ENCODE measurements around the gene TBL3. TPM values are rescaled to one million over a fixed set of nuclear protein-coding genes. Genes with fewer than 3 reads are reported as not detected.

Gene TBL3
- total RNA-seq, 1 donor from 2014 or later: 46.1 TPM

DNA sequence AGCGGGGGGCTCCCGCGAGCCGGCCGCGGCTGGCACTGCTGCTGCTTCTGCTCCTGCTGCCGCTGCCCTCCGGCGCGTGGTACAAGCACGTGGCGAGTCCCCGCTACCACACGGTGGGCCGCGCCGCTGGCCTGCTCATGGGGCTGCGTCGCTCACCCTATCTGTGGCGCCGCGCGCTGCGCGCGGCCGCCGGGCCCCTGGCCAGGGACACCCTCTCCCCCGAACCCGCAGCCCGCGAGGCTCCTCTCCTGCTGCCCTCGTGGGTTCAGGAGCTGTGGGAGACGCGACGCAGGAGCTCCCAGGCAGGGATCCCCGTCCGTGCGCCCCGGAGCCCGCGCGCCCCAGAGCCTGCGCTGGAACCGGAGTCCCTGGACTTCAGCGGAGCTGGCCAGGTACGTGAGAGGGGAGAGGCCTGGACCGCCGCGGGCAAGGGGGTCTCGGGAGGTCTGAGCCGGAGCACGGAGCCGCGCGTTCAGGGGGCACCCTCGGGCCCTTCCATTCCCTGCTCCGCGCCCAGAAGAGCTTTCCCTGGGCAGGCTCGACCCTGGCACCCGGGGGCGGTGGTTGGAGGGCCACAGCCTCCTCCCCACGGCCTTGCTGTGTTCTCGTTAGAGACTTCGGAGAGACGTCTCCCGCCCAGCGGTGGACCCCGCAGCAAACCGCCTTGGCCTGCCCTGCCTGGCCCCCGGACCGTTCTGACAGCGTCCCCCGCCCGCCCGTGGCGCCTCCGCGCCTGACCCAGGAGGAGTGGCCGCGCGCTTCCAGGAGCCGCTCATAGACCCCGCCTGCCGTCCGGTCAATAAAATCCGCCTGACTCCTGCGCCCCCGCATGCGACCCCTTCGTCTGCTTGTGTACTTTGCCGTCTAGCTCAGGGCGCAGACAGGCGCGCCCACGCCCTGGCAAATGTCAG is 48.3 kb downstream of the TBL3 start:
- DNase-seq: no peak

DNA sequence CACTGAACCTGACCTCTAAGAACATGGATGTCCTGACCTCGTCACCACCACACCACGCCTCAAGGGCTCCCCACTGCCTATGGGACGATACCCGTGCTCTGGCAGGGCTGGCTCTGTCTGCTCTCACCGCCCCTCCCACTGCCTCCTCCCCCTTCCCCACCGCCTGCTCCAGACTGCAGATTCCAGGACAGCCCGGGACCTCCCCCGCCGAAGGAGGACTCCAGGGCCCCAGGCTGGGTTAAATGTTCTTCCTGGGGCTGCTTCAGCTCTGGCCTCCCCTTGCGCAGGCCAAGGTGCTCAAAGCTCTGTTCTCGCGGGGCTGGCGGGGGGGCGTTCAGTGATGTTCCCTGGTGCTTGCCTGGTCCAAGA is 50.9 kb downstream of the TBL3 start:
- DNase-seq: peak; percentile 48

DNA sequence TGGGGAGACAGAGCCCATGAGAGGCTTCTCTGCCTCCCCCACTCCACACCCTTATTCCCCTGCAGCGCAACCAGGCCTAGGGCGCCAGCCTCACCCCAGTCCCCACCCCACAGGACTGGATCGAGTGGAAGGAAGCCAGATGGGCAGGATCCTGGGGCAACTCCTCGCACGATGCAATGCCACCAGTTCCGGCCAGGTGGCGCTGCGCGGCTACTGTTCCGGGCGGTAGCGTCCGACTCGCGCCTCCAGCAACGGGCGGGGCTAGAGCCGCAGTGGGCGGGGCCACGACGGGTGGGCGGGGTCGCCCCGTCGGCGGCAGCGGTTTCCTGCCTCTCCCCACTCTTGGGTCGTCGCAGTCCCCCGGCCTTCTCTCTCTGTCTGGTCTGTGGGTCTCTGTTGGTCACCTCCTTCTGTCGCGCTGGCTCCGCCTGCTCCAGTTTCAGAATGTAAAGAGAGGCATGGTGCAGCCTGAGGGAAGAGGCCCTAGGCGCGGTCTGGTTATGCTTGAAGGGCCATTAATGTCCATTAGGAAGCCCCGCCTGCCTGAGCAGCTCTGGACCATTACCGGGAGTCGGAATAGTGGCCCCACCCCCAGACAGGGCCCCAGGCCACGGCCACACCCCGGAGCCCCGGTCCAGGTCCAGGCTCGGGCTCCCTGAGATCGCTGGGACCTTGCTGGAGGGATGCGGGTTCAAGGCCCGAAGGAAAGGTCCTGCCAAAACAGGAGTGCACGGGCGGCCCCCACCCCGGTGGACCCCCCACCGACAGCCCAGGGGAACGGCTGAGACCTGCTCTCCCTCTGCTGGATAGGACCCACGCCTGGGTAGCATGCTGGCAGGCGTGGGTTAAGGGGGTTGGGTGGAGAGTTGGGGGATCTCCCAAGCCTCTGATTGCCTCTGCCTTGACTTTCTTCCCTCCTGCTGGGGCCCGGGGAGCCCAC is 51.5 kb downstream of the TBL3 start:
- peak; percentile 93 for DNase-seq

DNA sequence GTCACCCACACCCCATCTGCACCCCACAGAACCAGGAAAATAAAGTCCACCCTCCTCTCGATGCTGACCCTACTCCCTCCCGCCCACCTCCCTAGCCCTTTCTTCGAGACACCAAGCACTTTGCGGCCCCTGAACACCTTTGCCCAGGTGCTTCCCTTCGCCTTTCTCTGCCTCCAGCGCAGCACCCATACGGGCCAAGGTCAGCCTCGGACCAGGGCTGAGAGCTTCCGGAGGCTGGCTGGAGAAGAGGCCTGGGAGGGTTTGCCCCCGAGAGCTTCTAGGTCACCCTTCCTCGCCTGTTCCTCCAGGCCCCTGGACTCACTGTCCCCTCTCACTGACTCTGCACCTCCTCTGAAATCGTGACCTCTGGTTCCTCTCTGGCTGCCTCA is 52.2 kb downstream of the TBL3 start:
- DNase-seq: no peak

DNA sequence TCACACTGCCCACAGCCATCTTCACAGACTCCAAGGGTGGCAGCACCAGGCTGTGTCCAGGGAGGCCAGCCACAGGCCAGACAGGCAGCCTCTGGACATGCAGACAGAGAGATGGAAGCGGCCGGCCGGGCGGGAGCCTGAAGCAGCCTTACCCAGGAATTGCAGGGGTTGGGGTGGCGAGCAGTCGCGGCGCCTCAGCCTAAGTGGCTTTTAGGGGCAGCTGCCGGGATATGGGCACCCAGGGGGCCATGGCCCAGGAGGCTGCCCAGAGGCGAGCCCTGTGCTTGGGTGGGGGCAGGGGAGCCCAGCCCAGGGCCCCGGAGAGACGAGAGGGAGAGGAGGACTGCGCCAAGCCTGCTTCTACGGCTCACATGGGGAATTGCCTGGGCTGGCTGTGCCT is 53.4 kb downstream of the TBL3 start:
- no peak for DNase-seq

DNA sequence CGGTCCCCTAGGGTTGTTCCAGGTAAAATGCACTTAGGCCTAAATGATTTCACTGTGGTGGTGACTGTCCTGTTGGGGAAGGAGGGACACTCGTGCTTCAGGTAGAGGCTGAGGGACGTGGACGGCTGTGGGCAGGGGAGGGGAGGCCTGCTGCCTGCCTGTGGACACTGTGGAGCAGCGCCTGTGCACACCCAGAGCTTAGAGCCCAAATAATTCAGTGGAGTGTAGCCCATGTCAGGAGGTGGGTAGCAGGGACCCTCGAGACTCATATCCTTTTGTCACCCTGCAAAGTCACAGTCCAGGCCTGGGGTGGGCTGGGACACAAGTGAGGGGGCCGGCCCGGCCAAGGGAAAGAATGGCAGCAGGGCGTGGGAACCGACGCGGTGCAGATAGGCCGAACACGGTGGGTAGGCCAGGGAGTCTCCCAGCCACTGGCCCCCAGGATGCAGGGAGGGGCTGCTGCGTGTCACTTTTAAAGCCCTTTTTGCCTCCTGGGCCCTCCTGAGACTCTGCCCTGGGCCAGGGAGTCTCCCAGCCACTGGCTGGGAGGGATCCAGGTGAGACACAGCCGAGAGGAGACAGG is 54.1 kb downstream of the TBL3 start:
- DNase-seq: no peak

DNA sequence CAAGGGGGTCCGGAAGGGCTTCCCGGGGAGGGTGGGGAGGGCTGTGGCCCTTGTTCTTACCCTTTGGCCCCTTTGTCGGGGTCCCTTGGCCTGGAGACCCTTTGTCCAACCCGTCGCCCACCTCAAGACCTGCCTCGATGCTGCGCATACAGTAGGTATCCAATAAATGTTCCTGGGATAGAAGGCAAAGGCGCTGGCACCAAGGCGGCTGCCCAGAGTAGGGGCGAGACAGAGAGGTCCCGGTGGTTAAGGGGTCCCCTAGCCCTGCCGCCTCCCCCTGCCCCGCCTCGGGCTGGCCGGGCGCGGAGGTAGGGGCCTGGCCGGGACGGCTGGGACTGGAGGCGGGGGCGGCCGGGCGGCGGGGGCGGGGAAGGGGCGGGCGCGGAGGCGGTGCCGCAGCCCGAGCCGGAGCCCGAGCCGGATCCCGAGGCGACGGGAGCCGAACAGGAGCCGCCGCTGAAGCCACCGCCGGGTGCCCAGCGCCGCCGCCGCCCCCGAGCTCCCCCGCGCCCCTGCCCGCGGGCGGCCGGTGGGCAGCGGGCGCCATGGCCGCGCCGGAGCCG is 54.7 kb downstream of the TBL3 start, which contains the start of gene NHERF2:
Gene NHERF2, plus strand, starts transcription at position 442 of the 563 bp plus-strand sequence. Its CDS starts 104 bp downstream, at position 546.
- DNase-seq: peak; percentile 53

DNA sequence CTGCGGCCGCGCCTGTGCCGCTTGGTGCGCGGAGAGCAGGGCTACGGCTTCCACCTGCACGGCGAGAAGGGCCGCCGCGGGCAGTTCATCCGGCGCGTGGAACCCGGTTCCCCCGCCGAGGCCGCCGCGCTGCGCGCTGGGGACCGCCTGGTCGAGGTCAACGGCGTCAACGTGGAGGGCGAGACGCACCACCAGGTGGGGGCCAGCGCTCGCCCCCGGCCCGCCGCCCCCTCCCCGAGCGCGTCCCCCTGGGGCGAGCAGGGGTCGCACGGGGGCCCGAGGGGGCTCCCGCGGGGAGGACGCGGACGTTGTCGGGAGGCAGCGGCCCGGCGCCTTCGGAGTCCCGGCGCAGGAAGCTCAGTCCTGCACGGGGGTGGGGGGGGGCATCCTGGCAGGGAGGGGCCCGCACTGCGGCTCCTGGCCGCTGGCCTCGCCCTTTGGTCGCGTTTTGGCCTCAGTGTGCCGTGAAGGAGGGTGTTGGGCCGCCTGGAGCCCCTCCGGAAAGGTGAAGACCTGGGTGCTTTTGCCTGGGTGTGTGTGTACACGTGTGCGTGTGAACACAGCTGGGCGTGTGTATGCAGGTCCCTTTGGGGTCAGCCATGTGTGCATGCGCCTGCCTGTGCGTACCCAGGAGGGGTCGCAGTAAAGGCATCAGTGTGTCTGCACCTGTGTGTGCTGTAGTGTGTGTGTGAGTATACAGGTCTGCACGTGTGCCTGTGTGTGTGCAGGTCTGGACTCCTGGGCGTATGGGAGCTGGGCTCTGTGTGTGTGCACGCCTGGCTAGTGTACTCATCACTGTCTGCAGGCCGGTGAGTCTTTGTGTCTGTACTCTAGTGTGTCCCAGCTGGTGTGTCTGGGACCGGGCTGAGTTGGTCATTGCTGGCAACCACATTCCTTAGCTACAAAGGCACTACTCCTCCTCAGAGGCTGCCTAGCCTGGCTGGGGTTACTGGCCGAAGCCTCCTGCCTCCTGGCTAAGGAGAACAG is 55.5 kb downstream of the TBL3 start:
- DNase-seq: peak; percentile 52

DNA sequence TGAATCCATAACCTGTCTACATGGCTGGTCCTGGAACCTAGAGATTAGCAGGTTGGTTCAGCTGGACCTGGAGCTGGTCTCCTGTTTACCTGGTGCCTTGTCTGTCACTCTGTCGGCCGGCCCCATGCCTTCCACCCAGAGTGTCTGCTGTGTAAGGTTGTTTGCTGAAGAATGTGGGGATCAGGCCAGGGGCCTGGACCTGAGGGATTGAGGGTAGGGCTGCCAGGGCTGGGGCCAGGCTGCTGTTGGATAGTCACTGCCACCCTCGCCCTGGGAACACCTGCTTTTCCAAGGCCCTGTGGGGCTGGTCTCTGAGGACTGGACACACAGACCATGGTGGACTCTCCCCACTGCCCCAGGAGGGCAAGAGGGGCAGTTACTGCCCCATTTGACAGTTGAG is 56.3 kb downstream of the TBL3 start:
- DNase-seq: no peak

DNA sequence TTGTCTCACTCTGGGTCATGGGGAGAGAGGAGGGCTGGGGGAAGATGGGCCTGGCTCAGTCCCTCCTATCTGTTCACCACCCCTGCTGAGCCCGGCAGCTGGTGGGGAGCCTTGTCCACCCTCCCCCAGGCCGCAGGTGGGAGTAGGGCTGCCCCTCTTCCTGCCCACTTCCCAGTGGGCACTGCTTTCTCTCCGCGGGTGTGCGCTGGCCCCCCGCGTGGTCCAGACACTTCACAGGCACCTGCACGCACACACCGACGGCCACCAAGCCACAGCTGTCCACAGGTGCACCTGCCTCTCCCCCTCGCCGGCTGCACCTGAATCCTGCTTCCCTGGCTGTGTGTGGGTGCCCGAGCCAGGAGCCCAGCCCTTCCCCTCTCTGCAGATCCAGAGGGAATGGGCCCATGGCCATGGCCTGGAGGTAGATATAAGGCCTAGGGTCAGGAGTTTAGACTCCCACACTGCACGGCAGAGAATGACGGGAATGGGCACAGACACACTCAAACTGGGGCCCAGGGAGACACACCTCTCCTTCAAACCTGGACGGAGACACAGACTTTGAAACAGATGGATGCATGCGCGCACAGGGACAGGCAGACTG is 56.9 kb downstream of the TBL3 start:
- no peak for DNase-seq

DNA sequence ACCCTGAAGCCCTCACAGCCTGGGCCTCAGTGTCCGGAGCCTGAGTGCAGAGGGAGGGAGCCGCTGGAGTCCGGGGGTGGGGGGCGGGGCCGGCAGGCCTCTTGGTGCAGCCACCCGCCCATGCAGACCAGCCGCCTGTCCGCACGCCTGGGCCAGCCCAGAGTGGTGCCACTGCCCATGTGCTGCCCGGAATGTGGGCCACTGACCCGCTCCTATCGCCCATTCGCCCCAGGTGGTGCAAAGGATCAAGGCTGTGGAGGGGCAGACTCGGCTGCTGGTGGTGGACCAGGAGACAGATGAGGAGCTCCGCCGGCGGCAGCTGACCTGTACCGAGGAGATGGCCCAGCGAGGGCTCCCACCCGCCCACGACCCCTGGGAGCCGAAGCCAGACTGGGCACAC is 57.5 kb downstream of the TBL3 start:
- no peak for DNase-seq

DNA sequence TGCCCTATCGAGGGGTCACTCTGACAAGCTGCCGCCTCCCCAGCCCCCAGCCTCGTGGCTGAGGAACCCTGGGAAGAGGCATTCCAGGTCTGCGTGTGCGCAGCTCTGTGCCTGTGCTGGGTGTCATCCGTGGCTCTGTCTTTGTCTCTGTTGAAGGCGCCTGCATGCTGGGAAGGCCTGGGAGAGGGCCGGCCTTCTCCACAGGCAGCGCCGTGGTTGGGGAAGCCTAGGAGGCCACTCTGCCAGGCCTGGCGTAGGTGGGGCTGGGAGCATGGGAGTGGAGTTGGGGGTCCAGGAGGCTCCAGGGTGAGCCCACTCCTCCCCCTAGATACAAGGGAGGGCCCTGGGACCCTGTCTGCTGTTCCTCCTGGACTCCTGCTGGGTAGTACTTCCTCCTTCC is 58.2 kb downstream of the TBL3 start:
- DNase-seq: no peak

DNA sequence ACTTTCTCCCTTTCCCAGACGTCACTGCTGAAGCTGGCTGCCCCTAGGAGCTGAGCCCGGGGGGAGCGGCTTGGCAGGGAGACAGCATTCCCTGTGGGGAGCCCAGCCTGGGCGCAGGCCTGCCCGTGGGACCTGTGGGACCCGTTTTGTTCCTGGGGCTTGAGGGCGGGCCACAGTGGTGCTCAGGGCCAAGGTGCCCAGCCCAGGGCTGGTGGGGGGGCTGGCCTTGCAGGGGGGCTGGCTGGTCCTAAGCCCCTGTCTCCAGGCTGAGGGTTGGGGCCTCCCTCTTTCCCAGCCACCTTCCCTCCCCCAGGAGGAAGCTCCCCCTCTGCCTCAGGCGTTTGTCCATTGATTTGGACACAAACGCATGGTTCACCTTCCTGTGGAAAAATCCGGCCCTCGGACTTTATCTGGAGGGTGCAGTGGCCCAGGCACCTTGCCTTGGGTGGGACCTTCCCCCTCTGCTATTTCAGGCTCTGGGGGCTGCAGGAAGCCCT is 59.3 kb downstream of the TBL3 start:
- peak; percentile 64 for DNase-seq

Other genes starting within 250 kb of the TBL3 start
- 46.6 and 87.3 TPM in 2 replicates for gene NME3, start 200.5 kb upstream of the TBL3 start, total RNA-seq
- 9.7 and 16.5 TPM in 2 replicates for gene EME2, start 199.2 kb upstream of the TBL3 start, total RNA-seq
- 77.1 and 84.7 TPM in 2 replicates for gene MRPS34, start 198.9 kb upstream of the TBL3 start, total RNA-seq
- 57.6 and 82.2 TPM in 2 replicates for gene SPSB3, start 189.5 kb upstream of the TBL3 start, total RNA-seq
- 91.8 and 110 TPM in 2 replicates for gene NUBP2, start 189.1 kb upstream of the TBL3 start, total RNA-seq
- not detected in 2 replicates for gene IGFALS, start 178.3 kb upstream of the TBL3 start, total RNA-seq
- gene HAGH, start 145.2 kb upstream of the TBL3 start, total RNA-seq: 76.5 and 89.2 TPM in 2 replicates
- gene FAHD1, start 144.8 kb upstream of the TBL3 start, total RNA-seq: 79.7 and 82.4 TPM in 2 replicates
- not detected in 2 replicates for gene MEIOB, start 99.9 kb upstream of the TBL3 start, total RNA-seq
- not detected in 2 replicates for gene HS3ST6, start 53.6 kb upstream of the TBL3 start, total RNA-seq
- gene MSRB1, start 28.9 kb upstream of the TBL3 start, total RNA-seq: 6.6 and 8.1 TPM in 2 replicates
- not detected in 2 replicates for gene RPL3L, start 17.4 kb upstream of the TBL3 start, total RNA-seq
- gene NDUFB10, start 12.5 kb upstream of the TBL3 start, total RNA-seq: 107 and 149 TPM in 2 replicates
- gene RPS2, start 7.2 kb upstream of the TBL3 start, total RNA-seq: 1,669 and 1,784 TPM in 2 replicates
- not detected in 2 replicates for gene RNF151, start 5.2 kb upstream of the TBL3 start, total RNA-seq
- gene NOXO1, start 9.4 kb downstream of the TBL3 start, total RNA-seq: 0.34 TPM in 1 of 2 replicates, not detected in the other
- gene GFER, start 12.1 kb downstream of the TBL3 start, total RNA-seq: 9.0 and 13.4 TPM in 2 replicates
- 1.6 and 2.4 TPM in 2 replicates for gene SYNGR3, start 17.9 kb downstream of the TBL3 start, total RNA-seq
- gene ZNF598, start 37.8 kb downstream of the TBL3 start, total RNA-seq: 19.1 and 28.2 TPM in 2 replicates
- 0.17 and 1.2 TPM in 2 replicates for gene NPW, start 47.7 kb downstream of the TBL3 start, total RNA-seq
- 33.5 and 79.6 TPM in 2 replicates for gene NHERF2, start 54.8 kb downstream of the TBL3 start, total RNA-seq
- gene NTHL1, start 75.8 kb downstream of the TBL3 start, total RNA-seq: 27.7 and 32.3 TPM in 2 replicates
- gene TSC2, start 75.9 kb downstream of the TBL3 start, total RNA-seq: 40.8 and 59.3 TPM in 2 replicates
- gene PKD1, start 163.8 kb downstream of the TBL3 start, total RNA-seq: 55.6 and 77.1 TPM in 2 replicates
- 0.34 and 0.84 TPM in 2 replicates for gene RAB26, start 176.6 kb downstream of the TBL3 start, total RNA-seq
- 110 and 171 TPM in 2 replicates for gene TRAF7, start 183.7 kb downstream of the TBL3 start, total RNA-seq
- gene CASKIN1, start 224.6 kb downstream of the TBL3 start, total RNA-seq: 0.05 and 0.17 TPM in 2 replicates
- 16.0 and 25.6 TPM in 2 replicates for gene MLST8, start 233.4 kb downstream of the TBL3 start, total RNA-seq
- 1.3 and 4.4 TPM in 2 replicates for gene BRICD5, start 238.8 kb downstream of the TBL3 start, total RNA-seq
- 18.4 and 20.2 TPM in 2 replicates for gene PGP, start 242.8 kb downstream of the TBL3 start, total RNA-seq